ENCODE data around the gene UBE2E1.
"Not testable (repeated sequence)": the region's sequence is repeated elsewhere in the genome, so short reads cannot be mapped to it uniquely, and the experiment has no call there.

The UBE2E1 gene

GRCh38 chr3:23845326-23846216 is 39.8 kb downstream of the UBE2E1 start:
- DNase-seq (ENCODE audit: low read depth, low spot score), result no peak

- not testable (repeated sequence) for DNase-seq (ENCODE audit: low read depth, low spot score)
Measured at GRCh38 chr3:23849462-23849861, 43.7 kb downstream of the UBE2E1 start.

- no peak for DNase-seq (ENCODE audit: low read depth, low spot score)
Measured at GRCh38 chr3:23856286-23856685, 50.5 kb downstream of the UBE2E1 start.

DNA sequence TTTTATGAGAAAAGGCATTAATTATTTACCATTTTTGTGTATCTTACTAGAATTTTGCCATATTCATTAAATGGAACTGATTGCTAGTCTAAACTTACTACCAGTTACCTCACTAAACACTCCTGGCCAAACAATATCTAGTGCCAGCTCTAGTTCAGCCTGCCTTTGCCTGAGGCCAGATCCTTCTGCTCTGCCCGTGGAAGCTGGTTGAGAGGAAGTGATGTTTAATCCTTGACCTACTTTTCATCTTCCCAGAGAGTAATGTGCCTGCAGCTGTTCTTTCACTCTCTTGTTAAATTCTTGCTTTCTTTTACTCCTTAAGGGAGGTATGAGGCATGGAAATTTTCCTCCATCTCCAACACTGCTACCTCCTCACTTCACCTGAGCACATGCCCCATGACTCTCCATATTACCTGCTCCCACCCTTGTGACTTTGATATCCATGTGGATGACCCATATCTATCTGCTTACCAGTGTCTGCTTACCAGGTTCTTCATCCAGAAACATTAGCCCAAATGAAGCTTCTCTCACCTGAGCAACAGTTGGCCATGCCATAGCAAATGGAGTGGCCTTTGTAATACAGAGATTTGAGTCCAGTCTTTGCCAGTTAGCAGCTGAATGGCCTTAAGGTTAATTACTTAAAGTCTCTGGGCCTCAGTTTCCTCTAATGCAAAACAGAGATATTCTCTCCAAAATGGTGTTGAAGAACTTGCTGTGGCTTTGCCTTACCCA is 53.4 kb downstream of the UBE2E1 start:
- no peak for DNase-seq (ENCODE audit: low read depth, low spot score)

GRCh38 chr3:23859839-23860382 is 54.2 kb downstream of the UBE2E1 start:
- DNase-seq (ENCODE audit: low read depth, low spot score), result no peak

DNA sequence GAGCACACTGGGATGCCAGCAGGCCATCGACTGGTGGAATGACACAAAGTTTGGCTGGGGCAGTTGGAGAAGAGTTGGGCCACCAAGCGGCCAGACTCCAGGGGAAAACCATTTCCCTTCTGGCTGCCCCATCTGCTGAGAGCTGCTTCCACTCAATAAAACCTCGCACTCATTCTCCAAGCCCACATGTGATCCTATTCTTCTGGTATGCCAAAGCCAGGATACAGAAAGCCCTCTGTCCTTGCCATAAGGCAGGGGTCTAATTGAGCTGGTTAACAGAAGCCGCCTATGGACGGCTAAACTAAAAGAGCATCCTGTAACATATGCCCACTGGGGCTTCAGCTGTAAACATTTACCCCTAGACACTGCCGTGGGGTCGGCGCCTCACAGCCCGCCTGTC is 55.9 kb downstream of the UBE2E1 start:
- DNase-seq (ENCODE audit: low read depth, low spot score), result no peak

GRCh38 chr3:23863060-23863459 is 57.3 kb downstream of the UBE2E1 start:
- no peak for DNase-seq (ENCODE audit: low read depth, low spot score)

DNA sequence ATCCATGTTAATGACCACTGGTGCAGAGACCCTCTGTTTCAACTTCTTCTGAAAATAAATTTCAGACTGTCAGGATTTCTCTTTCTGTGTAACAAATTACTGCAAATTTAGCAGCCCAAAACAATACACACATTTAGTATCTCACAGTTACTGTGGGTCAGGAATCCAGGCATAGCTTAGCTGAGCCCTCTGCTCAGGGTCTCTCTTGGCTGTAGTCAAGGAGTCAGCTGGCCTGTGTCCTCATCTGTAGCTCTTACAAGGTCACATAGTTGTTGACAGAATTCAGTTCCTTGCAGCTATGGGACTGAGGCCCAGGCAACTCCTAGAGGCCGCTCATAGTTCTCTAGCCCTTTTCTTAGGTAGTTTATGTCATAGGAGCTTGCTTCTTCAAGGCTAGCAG is 59.2 kb downstream of the UBE2E1 start:
- DNase-seq (ENCODE audit: low read depth, low spot score), result no peak

DNA sequence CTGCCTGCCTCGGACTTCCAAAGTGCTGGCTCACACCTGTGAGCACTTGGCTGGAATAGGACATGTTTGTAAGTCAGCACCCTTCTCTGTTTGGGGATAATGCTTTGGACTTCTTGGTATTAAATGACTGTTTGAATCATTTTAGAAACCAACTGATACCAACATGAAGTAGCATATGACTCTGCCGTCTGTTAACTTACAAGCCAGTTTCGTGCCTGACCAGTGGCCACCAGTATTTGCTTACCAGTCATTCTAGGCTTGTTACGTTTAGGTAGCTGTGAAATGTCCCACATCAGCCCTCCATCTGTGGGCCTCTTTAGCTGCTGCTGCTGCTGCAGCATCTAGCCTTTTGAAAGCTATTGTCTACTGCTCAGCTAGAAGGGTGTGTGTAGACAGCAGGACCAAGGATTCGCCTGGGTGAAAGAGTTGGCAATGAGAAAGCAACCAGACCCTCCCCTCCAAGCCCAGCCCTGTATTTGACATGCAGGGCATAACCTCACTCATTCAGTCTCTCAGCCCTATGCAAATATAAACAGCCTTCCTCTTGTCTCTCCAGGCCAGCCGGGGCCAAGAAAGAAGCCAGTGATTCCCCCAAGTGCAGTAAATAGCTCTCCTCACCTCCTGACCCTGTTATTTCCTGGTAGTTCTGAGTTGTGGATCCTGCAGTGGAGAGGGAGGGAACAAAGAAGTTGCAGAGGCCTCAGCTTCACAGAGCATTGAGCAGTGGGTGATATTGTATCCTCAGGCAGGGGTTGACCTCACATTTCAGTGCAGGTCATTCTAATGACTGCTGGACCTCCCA is 60.0 kb downstream of the UBE2E1 start:
- peak; percentile 35 for DNase-seq (ENCODE audit: low read depth, low spot score)

- DNase-seq (ENCODE audit: low read depth, low spot score), result no peak
Measured at GRCh38 chr3:23867400-23867799, 61.6 kb downstream of the UBE2E1 start.

- no peak for DNase-seq (ENCODE audit: low read depth, low spot score)
Measured at GRCh38 chr3:23867838-23868237, 62.1 kb downstream of the UBE2E1 start.

- DNase-seq (ENCODE audit: low read depth, low spot score), result no peak
Measured at GRCh38 chr3:23869977-23870662, 64.4 kb downstream of the UBE2E1 start.

DNA sequence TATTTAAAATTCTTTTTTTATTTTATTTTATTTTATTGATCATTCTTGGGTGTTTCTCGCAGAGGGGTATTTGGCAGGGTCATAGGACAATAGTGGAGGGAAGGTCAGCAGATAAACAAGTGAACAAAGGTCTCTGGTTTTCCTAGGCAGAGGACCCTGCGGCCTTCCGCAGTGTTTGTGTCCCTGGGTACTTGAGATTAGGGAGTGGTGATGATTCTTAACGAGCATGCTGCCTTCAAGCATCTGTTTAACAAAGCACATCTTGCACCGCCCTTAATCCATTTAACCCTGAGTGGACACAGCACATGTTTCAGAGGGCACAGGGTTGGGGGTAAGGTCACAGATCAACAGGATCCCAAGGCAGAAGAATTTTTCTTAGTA is 64.9 kb downstream of the UBE2E1 start:
- DNase-seq (ENCODE audit: low read depth, low spot score), result not testable (repeated sequence)

DNA sequence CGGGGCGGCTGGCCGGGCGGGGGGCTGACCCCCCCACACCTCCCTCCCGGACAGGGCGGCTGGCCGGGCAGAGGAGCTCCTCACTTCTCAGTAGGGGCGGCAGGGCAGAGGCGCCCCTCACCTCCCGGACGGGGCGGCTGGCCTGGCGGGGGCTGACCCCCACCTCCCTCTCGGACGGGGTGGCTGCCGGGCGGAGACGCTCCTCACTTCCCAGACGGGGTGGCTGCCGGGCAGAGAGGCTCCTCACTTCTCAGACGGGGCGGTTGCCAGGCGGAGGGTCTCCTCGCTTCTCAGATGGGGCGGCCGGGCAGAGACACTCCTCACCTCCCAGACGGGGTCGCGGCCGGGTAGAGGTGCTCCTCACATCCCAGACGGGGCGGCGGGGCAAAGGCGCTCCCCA is 65.6 kb downstream of the UBE2E1 start:
- DNase-seq (ENCODE audit: low read depth, low spot score), result not testable (repeated sequence)

DNA sequence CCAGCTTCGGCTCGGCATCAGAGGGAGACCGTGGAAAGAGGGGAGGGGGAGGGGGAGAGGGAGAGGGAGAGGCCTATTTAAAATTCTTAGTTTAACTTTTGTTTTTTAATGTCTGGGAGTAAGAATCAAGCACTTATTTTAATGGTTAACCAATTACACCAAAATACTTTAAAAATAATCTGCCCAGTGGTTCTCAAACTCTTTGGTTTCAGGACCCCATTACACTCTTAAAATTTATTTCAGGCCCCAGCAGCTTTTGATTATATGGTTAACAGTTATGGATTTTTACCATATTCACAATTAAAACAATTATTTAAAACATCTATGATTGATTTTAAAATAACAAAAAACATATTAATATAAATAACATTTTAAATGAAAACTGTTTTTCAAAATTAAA is 66.6 kb downstream of the UBE2E1 start:
- no peak for DNase-seq (ENCODE audit: low read depth, low spot score)

- no peak for DNase-seq (ENCODE audit: low read depth, low spot score)
Measured at GRCh38 chr3:23873941-23874340, 68.2 kb downstream of the UBE2E1 start.

- no peak for DNase-seq (ENCODE audit: low read depth, low spot score)
Measured at GRCh38 chr3:23874359-23875112, 68.8 kb downstream of the UBE2E1 start.

- DNase-seq (ENCODE audit: low read depth, low spot score), result no peak
Measured at GRCh38 chr3:23875113-23875725, 69.5 kb downstream of the UBE2E1 start.

GRCh38 chr3:23876923-23877322 is 71.2 kb downstream of the UBE2E1 start:
- DNase-seq (ENCODE audit: low read depth, low spot score), result no peak
